Keratinocyte (primary cell): Measurements from ENCODE around the gene ITFG1. TPM values are rescaled to one million over a fixed set of nuclear protein-coding genes. Genes with fewer than 3 reads are reported as not detected.

Experiments used
- DNase-seq: peaks from one replicate; pipeline ENCODE4 v3.0.0-alpha.2; 2011; ENCODE audit warnings: low read depth, missing footprints, low spot score
- FAIRE-seq: peaks from 2 replicates; lab custom pipeline; 2011; peaks lifted over from hg19 to GRCh38; lab: Jason Lieb, UNC
- H2AFZ ChIP-seq: 2 replicates; pipeline ENCODE4 v1.6.0; 2012; ENCODE audit warnings: low read length, control low read depth, inconsistent platforms; ENCODE audit not compliant: control insufficient read depth
- H3K27ac ChIP-seq: 2 replicates; pipeline ENCODE4 v1.5.1; 2011; ENCODE audit warnings: low read length; ENCODE audit not compliant: control insufficient read depth, insufficient read depth
- H3K27me3 ChIP-seq: 3 replicates; pipeline ENCODE4 v1.6.0; 2011; ENCODE audit warnings: low read length; ENCODE audit not compliant: control insufficient read depth, insufficient read depth; ENCODE audit errors: extremely low read depth
- H3K36me3 ChIP-seq, 2 experiments: 2 replicates in 1 of 2; 3 replicates in 1 of 2; pipeline ENCODE4 v1.5.1; 2011; ENCODE audit warnings: low read length in 2 of 2, mild to moderate bottlenecking in 1 of 2; ENCODE audit not compliant: control insufficient read depth in 2 of 2, insufficient read depth in 2 of 2; ENCODE audit errors: extremely low read depth in 1 of 2
- H3K4me1 ChIP-seq: 3 replicates; pipeline ENCODE4 v1.5.1; 2011; ENCODE audit warnings: low read length; ENCODE audit not compliant: control insufficient read depth, insufficient read depth; ENCODE audit errors: extremely low read depth
- H3K4me2 ChIP-seq: 3 replicates; pipeline ENCODE4 v1.6.0; 2011; ENCODE audit warnings: low read depth, low read length; ENCODE audit not compliant: control insufficient read depth, insufficient read depth; ENCODE audit errors: extremely low read depth
- H3K4me3 ChIP-seq, 3 experiments: fragments of 200-600 bp in 1 of 3; sonication (generic) in 1 of 3; 2 replicates in 2 of 3; 3 replicates in 1 of 3; pipeline ENCODE4 v1.5.1; 2011 to 2016; ENCODE audit warnings: low read length in 3 of 3, mild to moderate bottlenecking in 3 of 3, control low read depth in 2 of 3, inconsistent platforms in 1 of 3, low read depth in 1 of 3, mixed read lengths in 1 of 3, mixed run types in 1 of 3, moderate library complexity in 1 of 3; ENCODE audit not compliant: control insufficient read depth in 2 of 3, insufficient read depth in 2 of 3; ENCODE audit errors: extremely low read depth in 1 of 3
- H3K79me2 ChIP-seq: 2 replicates; pipeline ENCODE4 v1.6.0; 2012; ENCODE audit warnings: low read length; ENCODE audit not compliant: control insufficient read depth, insufficient read depth
- H3K9ac ChIP-seq: 3 replicates; pipeline ENCODE4 v1.6.0; 2011; ENCODE audit warnings: low read length; ENCODE audit not compliant: control insufficient read depth, insufficient read depth; ENCODE audit errors: extremely low read depth
- H3K9me1 ChIP-seq: 3 replicates; pipeline ENCODE4 v1.6.0; 2011; ENCODE audit warnings: low read length; ENCODE audit not compliant: control insufficient read depth, insufficient read depth; ENCODE audit errors: extremely low read depth
- H3K9me3 ChIP-seq: 2 replicates; pipeline ENCODE4 v1.5.1; 2012; ENCODE audit warnings: low read depth, low read length; ENCODE audit not compliant: control insufficient read depth
- H4K20me1 ChIP-seq: 3 replicates; pipeline ENCODE4 v1.6.0; 2011; ENCODE audit warnings: low read length; ENCODE audit not compliant: control insufficient read depth, insufficient read depth; ENCODE audit errors: extremely low read depth
- EZH2 ChIP-seq: IDR thresholded peaks from one replicate; pipeline ENCODE4 v1.6.1; 2012; ENCODE audit warnings: inconsistent platforms, mild to moderate bottlenecking, low read length, moderate library complexity
- dilution Hi-C: fragments of 300-500 bp; cut with MboI; formaldehyde crosslinking; loops from one replicate; pipeline ENCODE4 v1.7.0; 2020; ENCODE audit warnings: low sequenced_read_pairs; ENCODE audit not compliant: extremely low pct_ligation_motif_present
- polyA plus RNA-seq, 5 experiments: library from polyadenylated mRNA; depleted of rRNA in 3 of 5; stranded (reverse) in 3 of 5; stranded (forward) in 1 of 5; unstranded in 1 of 5; fragments of >200 nt; gene quantifications; 1 replicate in 1 of 5; 2 replicates in 3 of 5; 3 replicates in 1 of 5; pipeline versions ENCODE4 v1.2.1 to v1.2.3, GENCODE V29; 2011 to 2012; ENCODE audit warnings: missing spikeins in 2 of 5, low read depth in 1 of 5, low replicate concordance in 1 of 5
- TF ChIP-seq, protein P1 (sequence below), 3 experiments: IDR thresholded peaks in 1 of 3; conservative IDR thresholded peaks in 1 of 3; optimal IDR thresholded peaks in 1 of 3; 2 replicates in 2 of 3; 3 replicates in 1 of 3; pipeline versions ENCODE3 to v1.5.1; 2011; ENCODE audit warnings: low read length in 3 of 3, mild to moderate bottlenecking in 3 of 3, moderate library complexity in 2 of 3, control low read depth in 1 of 3, inconsistent platforms in 1 of 3; ENCODE audit not compliant: insufficient read depth in 2 of 3; ENCODE audit errors: extremely low read depth in 1 of 3

ITFG1 gene
- polyA plus RNA-seq, 1 donor (not counting 4 experiments of a cell fraction or from before 2014, with no cell fraction given), result 83.8 TPM

DNA sequence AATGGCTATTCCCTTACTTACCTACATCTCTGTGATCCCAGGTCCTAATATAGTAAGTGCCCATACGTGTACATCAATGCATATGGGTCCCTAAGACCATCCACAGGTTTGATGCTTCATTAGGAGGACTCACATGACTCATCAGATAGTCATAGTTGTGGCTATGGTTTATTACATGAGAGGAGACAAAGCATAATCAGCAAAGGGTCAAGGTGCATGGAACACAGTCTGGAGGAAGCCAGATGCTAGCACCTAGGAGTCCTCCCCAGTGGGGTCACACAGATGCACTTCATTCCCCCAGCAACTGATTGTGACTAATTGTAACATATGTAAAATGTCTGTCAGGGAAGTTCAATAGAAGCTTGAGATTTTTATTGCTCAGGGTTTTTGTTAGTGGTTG, 43.1 kb upstream of the ITFG1 start:
- no peaks in the 10 kb centered on the region for H3K9me3 ChIP-seq
- H3K27ac ChIP-seq, result no peak overlapping the region
- no peaks in the 10 kb centered on the region for H3K27me3 ChIP-seq
- no peak overlapping the region for H3K4me3 ChIP-seq
- TF ChIP-seq EZH2, result no peak
- TF ChIP-seq, protein P1, sequence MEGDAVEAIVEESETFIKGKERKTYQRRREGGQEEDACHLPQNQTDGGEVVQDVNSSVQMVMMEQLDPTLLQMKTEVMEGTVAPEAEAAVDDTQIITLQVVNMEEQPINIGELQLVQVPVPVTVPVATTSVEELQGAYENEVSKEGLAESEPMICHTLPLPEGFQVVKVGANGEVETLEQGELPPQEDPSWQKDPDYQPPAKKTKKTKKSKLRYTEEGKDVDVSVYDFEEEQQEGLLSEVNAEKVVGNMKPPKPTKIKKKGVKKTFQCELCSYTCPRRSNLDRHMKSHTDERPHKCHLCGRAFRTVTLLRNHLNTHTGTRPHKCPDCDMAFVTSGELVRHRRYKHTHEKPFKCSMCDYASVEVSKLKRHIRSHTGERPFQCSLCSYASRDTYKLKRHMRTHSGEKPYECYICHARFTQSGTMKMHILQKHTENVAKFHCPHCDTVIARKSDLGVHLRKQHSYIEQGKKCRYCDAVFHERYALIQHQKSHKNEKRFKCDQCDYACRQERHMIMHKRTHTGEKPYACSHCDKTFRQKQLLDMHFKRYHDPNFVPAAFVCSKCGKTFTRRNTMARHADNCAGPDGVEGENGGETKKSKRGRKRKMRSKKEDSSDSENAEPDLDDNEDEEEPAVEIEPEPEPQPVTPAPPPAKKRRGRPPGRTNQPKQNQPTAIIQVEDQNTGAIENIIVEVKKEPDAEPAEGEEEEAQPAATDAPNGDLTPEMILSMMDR (optimal IDR thresholded peaks at IDR 0.05 in 1 of 3, IDR thresholded peaks at IDR 0.05 in 1 of 3, conservative IDR thresholded peaks at IDR 0.05 in 1 of 3; ENCODE audit: extremely low read depth in 1 of 3, insufficient read depth in 2 of 3, low read length in 3 of 3), result no peak
- H3K4me1 ChIP-seq, result no peaks in the 10 kb centered on the region
- peaks cover 13 to 31% of the 10 kb centered on the region in 2 experiments for H3K36me3 ChIP-seq
- no peaks in the 10 kb centered on the region for H4K20me1 ChIP-seq
- no peak overlapping the region for H3K9ac ChIP-seq
- dilution Hi-C loops, result no loop called here
- no peaks in the 10 kb centered on the region for H3K79me2 ChIP-seq
- H2AFZ ChIP-seq, result no peak overlapping the region
- FAIRE-seq (no peak), DNase-seq (no peak)
- no peaks in the 10 kb centered on the region for H3K9me1 ChIP-seq
- no peak overlapping the region for H3K4me2 ChIP-seq

- dilution Hi-C loops, result no loop called here
- H3K4me3 ChIP-seq, result no peak overlapping the region
- peaks cover 2% of the 10 kb centered on the region for H3K79me2 ChIP-seq
- H2AFZ ChIP-seq, result no peak overlapping the region
- no peaks in the 10 kb centered on the region for H3K4me1 ChIP-seq
- no peaks in the 10 kb centered on the region for H3K9me3 ChIP-seq
- H3K27me3 ChIP-seq, result no peaks in the 10 kb centered on the region
- H3K9me1 ChIP-seq, result no peaks in the 10 kb centered on the region
- no peak overlapping the region for H3K27ac ChIP-seq
- H4K20me1 ChIP-seq, result no peaks in the 10 kb centered on the region
- FAIRE-seq (no peak), DNase-seq (no peak)
- H3K4me2 ChIP-seq, result no peak overlapping the region
- TF ChIP-seq, protein P1 (optimal IDR thresholded peaks at IDR 0.05 in 1 of 3, IDR thresholded peaks at IDR 0.05 in 1 of 3, conservative IDR thresholded peaks at IDR 0.05 in 1 of 3; ENCODE audit: extremely low read depth in 1 of 3, insufficient read depth in 2 of 3, low read length in 3 of 3), result no peak
- TF ChIP-seq EZH2, result no peak
- no peak overlapping the region for H3K9ac ChIP-seq
- peaks cover 8 to 24% of the 10 kb centered on the region in 2 experiments for H3K36me3 ChIP-seq
Observed at GRCh38 chr16:47499700-47500264, 38.9 kb upstream of the ITFG1 start.
